ENCODE results near the gene TWNK.

Gene TWNK

DNA sequence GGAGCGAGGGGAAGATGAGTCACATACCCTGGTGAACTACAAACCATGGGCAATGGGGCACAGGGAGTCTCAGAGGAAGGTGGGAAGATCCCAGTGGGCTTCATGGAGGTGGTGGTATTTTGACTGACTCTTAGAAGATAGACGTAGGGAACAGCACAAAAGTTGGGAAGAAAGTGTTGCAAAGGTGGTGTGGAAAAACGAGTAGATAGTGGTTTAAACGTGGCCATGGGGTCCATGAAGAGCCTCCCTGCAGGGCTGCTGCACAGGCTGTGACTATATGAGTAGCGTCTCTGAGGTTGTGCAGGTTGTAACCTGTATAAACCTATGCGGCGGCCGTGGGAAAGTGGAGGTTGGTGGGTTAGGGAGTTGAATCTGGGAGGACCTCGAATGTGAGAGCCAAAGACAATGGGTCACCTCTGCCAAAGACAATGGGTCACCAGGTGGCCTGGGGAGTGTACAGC lies 26.1 kb downstream of the TWNK start:
- no peak for DNase-seq

DNA sequence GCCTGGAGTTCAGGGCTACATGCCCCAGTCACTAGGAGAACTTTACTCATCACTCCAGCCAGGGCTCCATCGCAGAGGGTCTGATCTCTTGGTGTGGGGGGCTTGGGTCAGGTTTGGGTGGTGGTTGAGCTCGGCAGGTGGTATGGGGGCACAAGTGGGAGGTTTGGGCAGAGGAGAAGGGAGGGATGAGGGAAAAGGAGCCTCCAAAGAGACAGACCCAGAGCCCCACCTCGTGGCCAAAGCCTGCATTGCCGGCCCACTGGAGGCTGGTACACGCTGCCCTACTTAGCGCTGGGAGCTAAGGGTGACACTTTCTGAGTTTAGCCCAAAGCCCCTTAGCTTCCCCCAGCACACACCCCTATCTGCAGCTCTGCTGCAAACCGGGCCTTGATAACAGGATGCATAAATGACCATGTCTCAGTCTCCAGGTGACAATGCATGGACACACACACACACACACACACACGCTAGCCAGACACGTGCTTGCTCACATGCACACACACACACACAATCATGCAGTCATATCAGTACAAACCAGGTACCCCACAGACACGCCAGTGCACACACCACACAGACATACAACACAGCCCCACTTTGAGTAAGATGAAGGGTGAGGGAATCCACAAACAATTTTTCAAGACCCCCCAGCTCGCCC lies 27.0 kb downstream of the TWNK start:
- DNase-seq, result peak; percentile 71

DNA sequence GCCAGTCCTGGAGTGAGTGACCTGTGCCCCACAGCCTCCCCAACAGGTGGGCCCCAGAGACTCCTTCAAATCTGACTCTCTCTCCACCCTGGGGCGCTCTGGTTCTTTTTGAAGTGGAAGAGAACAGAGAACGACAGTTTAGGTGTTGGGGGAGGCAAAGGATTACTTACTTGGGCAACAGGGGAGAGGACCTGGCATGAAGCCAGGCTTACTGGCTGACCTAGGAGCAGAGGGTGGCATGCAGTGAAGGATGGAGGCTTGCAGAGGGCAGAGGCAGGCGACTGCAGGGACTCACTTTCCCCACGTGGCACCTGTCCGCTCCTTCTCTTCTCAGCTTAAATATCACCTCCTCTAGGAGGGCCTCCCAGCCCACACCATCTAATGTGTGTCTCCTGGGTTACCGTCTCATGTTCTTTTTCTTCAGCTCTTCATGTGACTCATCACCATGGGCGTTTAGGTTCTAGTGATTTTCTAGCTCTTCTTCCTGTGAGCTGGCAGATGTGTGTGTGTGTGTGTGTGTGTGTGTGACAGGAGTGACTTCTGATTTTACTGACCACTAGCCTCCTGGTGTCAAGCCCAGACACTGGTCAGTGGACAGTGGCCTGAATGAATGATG lies 27.7 kb downstream of the TWNK start:
- DNase-seq, result no peak

DNA sequence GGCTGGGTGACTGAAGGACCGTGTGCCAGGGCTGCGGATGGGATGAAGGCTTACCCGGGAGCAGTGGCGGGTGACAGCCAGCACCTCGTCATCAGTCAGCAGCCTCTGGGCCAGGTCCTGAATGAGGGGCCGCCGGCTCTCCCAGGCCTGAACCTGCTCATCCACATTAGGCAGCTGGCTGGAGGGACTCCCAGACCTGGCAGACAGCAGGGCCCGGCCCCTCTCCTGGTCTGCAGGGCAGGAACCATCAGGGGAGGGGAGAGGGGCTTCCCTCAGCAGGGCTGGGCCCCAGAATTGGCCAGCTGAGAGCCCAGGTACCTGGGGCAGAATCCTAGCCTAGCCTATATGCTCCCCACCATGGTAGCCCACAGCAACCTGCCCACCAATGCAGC lies 28.2 kb downstream of the TWNK start:
- no peak for DNase-seq

DNA sequence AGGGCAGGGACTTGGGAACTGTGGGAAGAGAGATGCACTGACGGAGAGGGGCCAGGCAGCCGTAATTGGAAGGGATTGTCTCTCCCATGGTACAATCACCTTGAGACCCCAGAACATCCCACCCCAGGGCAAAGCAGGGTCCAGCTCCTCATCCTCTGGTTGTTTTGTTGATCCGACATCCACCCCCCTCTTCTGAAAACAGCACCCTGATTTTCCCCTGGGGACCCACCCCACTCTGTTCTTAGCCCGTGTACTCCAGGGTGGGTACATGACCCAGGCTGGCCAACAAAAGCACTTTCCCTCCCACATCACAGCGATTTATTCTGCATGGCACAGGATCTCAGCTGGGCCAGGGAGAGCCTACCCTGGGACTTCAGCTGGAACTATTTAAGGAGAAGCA lies 29.5 kb downstream of the TWNK start:
- DNase-seq, result no peak

DNA sequence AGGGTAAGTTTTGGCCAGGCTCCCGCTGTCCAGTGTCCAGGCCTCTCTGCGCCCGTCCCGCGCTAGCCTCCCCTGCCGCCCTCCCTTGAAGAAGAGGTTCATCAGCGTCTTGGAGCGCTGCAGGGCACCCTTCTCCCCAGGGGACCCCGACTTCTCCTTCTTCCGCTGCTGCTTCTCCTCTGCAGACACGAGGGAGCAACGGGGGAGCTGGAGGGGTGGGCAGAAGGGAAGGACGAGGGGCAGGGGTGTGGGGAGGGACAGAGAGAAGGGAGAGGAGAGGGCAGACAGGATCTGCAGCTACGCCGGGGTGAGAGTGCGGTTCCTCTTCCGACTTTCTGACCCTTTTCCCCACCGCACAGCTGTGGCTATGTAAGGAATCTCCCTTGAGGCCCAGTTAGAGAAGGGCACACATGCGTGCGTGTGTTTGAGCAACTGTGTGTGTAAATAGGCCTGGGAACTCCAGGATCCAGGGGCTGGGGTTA lies 30.8 kb downstream of the TWNK start:
- DNase-seq, result no peak

DNA sequence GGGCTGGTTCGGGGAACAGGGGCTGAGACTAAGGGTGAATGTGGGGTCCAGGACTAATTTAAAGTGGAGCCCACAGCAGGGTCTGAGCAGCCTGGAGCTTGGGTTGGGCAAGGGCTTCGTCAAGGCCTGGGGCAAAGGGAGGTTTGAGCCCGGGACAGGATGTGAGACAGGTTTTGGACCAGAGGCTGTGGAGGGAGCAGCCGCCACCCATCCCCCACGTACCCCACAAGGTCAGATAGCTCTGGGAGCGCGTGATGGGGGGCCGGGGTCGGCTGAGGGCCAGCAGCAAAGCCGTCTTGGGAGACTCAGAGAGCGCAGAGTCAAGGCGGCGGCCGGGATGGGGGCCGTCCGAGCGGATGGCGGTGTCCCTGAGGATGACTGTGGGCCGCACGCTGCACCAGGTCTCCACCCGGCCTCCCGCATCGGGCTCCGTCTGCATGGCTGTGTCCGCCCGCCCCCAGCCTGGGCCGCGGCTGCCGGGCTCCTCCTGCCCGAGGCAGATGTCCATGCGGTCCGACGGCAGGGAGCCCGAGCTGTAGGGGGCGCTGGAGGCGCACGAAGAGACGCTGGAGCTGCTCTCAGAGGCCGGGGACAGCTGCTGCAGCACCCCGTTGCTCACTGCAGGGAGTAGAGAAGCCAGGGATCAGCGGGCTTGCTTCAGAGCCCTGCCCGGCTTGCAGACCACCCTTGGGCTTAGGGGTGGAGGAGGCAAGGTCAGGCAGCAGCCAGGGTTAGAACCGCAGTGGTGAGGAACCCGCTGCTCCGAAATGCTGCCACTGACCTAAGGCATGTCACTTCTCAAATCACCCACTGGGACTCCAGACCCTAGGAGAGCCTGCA lies 31.5 kb downstream of the TWNK start:
- DNase-seq, result peak; percentile 28

DNA sequence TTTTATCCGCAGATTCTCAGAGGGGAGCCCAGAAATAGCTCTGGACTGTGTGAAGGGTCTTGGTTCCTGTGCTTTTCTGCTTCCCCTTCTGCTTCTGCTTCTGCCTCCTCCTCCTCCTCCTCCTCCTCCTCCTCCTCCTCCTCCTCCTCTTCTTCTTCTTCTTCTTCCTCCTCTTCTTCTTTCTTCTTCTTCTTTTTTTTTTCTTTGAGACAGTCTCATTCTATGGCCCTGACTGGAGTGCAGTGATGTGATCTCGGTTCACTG lies 32.0 kb downstream of the TWNK start:
- DNase-seq, result no peak

DNA sequence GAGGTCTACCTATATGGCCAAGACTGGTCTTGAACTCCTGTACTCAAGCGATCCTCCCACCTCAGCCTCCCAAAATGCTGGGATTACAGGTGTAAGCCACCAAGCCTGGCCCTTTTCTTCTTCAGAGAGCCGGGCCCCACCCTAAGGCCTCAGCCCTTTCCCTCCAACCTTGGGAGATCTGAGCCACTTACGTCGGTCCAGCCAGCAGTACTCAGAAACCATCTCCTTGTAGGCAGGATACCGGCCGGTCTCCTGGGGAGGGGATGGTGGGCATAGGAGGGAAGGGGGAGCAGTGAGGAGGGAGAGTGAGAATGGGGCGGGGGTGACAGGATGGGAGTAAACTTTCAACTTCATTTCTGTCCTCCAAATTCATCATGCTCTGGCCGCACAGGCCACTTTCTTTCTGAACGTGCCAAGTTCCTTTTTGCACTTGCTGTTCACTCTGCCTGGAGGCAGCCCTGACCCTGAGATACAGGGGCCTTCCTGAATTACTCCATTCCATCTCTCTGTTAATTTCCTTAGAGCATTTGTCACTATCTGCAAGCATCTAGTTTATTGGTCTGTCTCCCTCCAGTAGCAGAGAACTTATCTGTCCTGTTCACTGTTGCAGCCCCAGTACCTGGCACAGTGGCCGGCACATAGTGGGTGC lies 33.2 kb downstream of the TWNK start:
- no peak for DNase-seq

DNA sequence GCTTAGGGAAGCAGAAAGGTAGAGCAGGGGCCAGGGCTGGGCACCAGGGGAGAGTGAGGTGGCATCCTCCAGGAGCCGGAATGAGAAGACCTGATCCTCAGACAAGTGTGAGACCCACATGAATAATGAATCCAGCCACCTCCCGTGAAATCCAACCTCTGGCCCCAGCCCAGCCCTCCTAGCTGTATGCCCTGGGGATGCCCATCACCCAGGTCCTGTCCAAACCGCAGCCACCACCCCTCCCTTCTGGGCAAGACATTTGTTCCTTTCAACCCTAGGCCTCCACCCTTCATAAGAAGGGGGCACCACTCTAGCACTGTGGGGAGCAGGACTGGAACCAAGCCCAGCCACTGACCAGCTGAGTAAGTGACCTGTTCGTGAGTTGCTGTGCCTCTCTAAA lies 33.9 kb downstream of the TWNK start:
- DNase-seq, result no peak

DNA sequence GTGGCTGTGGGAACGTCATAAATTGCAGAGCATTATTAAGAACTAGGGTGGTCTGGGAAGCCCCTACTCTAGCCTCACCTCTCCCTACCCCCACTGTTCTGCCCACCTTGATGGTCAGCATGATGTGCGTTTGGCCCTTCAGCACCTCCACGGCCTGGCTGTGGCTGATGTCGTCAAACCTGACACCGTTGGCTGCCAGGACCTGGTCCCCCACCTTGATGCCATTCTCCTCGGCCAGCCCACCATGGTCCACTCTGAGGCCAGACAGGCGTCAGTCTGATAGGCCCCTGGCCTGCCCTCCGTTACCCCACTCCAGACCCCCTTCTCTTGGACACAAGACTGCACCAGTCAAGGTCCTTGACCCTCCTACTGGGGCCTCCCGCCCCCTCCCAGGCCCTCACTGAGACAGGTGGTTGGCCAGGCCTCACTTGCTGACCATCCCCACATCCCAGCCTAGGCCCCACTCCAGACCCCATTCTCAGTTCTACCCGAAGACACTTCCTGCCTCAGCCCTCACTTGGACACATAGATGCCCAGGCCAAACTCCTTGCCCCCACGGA lies 34.4 kb downstream of the TWNK start:
- DNase-seq, result no peak

DNA sequence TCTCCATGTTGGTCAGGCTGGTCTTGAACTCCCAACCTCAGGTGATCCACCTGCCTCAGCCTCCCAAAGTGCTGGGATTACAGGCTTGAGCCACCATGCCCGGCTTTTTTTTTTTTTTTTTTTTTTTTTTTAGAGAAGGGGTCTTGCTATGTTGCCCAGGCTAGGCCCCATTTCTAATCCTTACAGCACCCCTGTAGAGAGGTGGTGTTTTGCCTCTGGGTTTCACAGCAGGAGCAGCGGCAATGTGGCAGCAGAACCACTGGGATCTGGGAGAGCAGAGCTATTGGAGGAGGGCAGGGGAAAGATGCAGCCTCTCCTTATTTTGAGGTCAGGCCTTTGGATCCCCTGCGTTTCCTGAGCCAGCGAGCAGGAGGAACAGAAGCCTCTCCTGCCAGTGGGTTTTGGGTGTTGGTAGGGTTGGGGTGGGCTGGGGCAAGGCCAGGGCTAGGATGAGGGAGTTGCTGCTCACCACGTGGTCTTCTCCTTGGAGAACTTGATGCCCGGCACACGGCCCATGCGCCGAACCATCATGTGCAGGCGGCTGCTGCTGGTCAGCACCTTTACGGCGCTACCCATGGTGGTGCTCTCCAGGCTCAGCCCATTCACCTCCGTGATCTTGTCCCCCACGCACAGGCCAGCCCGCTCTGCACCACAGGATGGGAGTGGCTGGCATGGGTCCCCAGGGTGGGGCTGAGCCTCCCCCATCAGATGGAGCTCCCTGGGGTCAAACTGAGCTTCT lies 35.8 kb downstream of the TWNK start:
- no peak for DNase-seq

DNA sequence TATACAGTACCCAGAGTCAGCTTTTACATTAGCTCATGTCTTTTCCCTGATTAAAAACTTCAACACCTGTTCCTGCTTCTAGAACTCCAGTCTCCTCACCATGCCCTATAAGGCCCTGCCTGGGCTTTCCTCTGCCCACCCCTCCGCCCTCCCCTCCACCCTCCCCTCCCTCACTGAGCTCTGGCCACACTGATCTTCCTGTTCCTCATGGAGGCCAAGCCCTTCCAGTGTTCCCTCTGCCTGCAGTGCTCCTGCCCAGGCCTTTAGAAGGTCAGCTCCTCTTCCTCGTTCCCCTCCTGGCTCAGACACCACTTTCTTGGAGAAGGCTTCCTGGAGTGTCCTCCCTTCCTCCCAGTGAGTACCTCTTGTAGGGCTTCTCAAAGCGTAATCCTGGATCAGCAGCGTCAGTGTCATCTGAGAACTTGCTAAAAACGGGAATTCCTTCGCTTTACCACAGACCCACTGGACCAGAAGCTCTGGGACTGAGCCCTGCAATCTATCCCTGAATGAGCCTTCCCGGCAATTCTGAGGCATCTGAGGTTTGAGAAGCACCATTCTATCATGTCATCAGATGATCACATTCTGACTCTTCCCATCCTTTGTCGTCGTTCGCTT lies 39.9 kb downstream of the TWNK start:
- no peak for DNase-seq

DNA sequence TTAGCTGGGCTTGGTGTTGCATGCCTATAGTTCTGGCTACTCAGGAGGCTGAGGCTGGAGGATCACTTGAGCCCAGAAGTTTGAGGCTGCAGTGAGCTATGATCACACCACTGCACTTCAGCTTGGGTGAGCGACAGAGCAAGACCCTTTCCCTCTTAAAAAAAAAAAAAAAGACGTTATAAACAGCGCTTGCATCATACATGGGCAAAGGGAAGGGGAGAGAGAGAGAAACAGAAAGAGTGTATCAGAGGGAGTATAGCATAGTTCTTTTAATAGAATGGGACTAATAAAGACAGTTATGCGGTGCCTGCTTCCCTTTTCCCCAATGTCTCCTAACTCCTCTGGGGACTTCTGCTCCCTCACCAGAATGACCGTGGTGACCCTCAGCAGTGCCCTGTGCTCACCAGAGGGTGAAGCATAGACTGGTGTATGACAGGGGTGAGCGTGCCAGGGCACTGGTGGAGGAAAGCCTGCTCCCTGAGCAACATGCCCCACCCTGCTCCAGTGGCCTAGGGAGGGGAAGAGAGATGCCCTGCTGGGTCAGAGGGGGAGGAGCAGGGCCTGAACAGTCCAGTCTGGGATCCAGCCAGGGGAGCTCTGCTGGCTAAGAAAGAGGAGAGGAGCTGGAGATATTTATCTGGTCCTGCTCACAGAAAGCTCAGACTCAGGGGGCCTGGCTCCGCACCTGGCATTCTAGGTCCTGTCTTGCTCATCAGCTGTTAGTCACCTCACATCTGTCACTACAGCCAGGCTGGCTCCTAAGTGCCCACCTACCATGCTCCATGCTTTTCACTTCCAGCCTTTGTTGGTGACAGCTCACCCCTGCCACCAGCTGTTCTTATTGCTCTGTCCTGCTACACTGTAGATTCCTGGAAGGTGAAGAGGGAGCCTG lies 41.3 kb downstream of the TWNK start:
- no peak for DNase-seq

DNA sequence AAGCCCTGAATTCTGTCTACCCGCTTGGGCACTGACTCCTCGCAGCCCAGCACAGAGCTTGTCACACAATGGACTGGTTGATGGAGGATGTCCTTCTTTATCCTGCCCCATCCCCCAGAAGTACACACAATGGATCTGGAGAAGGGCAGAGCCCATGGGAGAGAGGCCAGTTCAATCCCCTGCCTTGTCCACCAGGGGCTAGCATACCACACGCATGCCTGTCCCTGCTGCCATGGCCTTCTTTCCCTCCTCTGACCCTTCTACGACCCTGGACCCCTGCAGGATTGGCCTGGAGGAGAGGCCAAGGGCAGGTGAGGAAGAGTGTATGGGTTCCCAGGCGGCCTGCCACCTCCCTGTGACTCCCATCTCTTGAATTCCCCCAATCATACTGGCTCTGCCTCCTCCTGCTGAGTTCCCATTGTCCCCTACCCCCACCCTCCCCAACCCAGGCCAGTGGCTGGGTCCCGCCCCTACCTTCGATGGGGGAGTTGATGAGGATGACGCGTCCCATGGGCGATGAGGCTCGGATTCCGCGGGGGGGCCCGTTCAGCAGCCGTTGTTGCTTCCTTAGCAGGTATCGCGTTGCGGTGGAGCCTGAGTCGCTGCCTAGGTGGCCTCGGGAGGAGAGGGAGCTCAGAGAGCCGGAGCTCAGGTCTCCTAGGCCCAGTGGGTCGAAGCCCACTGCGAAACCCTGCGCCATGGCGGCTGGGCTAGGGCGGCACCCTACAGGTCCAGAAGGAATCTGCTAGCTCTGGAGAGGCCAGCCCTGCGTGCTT lies 42.4 kb downstream of the TWNK start:
- DNase-seq, result no peak

DNA sequence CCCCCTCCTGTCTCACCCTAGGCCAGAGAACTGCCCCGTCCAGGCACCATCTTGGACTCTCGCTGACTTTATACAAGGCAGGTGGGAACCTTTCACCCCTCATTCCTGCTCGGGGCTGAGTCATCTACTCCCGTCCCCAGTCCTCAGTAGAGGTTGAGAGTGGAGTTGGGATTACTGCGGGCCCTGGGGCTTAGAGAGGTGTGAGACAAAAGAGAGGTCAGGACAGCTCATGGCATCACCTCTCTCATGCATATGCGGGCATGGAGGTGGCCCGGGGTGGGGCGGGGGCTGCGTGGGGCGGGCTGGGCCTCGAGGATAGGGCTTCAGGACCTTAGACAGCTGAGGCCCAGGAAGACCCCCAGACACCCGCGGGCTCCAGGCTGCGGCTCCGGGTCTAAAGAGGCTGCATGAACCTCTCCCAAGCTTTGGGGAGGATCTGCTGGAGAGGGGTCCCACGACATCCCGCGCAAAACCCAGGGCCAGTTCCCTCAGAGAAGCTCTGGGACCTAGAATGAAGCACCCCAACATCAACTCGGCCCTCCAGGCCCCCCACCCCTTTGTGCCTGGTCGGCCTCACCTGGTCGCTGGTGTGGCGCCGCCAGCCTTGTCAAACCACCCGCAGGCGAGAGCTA lies 43.3 kb downstream of the TWNK start:
- no peak for DNase-seq

DNA sequence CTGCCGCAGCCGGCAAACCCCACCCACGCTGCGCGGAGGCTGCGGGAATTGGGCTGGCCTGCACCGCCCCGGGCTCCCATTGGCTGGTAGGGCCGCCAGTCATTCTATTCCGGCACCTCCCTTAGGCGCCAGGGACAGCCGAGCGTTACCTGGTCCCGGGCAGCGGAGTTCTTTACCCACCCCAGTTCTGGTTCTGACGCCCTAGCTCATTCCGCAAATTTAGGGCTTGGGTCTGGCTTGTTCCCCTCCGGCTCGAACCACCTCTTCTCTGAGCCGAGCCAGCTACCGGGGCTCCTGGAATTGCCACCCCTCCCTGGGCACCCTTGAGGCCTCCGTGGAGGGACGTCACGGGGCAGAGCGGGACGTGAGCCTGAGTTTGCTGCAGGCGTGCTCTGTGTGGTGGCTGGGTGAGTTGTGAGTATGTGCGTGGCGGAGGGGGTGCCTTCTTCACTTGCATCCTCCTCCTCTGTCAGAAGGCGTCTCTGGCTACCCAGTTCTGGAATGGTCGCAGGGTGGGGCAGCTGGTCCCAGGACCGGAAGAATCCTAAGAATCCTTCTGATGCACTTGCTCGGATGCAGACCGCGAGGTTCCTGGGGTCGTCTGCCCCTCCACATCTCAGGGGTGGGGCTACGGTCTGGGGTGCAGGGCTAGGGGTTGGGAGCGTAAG lies 43.9 kb downstream of the TWNK start, which contains the start of the genes PDZD7 and SFXN3:
Gene PDZD7 (minus strand): TSS at position 2 of the 668 bp plus-strand sequence. CDS start 910 bp downstream, outside the sequence.
Gene SFXN3 (plus strand): TSS at position 107 of the 668 bp plus-strand sequence. CDS start 3,461 bp downstream, outside the sequence.
- peak; percentile 90 for DNase-seq

DNA sequence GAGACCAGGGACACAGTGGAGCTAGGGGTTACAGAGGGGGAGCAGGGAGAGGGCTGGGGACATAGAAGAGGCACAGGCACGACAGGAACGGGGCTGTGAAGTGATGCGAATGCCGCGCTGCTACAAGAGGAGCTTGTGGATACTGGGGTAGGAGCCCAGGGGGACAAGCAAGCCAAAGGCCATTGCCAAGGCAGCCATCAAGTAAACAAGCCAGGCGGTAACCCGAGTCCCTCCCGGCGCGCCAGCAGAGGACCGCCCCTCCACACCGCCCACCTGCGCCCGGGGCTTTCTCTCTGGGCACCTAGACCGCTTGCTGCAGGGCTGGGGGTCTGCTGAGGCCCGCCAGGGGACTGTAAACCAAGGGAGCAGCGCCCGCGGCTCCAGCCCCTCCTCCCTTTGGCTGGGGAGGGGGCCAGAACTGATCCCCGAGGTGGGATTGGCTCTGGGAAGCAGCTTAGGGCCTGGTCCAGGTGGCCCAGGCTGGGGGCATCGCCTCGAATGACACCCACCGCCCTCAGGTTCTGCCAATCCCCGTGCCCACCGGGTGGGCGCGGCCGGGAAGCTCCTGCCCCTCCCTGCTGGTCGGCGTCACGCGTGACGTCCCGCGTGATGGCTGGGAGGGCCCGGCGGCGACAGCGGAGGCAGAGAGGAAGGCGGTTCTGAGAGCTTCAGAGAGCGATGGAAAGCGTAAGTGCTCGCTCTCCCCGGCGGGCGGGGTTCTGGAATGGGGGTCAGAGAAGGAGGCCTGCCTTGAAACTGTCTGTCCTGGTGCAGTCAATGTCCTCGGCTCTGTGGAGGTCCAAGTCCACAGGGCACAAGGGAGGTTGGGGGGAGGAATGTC lies 44.7 kb downstream of the TWNK start:
- DNase-seq, result peak; percentile 78
